HG03064 (cell line): ENCODE results near the gene MYO7B.
A peak's percentile ranks its signal among the peaks of the same experiment; 100 is the strongest.

ENCODE experiments used
- ATAC-seq: cut with Tn5 transposase; IDR thresholded peaks from one replicate; pipeline ENCODE4 v1.9.1; 2021; ENCODE audit warnings: low read depth; ENCODE audit not compliant: unreplicated experiment

The MYO7B gene

DNA sequence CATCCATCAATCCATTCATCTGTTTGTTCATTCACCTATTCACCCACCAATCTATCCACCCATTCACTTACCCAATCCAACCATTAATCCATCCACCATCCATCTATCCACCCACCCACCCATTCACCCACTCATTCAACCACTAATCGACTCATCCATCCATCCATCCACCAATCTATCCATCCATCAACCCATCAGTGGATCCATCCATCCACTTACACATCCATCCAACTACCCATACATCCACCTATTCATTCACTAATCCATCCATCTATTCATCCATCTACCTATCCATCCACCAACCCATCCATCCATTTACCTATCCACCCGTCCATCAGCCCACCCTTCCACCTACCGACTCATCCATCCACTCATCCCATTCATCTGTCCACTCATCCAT lies 11.3 kb downstream of the MYO7B start:
- ATAC-seq, result no peak

DNA sequence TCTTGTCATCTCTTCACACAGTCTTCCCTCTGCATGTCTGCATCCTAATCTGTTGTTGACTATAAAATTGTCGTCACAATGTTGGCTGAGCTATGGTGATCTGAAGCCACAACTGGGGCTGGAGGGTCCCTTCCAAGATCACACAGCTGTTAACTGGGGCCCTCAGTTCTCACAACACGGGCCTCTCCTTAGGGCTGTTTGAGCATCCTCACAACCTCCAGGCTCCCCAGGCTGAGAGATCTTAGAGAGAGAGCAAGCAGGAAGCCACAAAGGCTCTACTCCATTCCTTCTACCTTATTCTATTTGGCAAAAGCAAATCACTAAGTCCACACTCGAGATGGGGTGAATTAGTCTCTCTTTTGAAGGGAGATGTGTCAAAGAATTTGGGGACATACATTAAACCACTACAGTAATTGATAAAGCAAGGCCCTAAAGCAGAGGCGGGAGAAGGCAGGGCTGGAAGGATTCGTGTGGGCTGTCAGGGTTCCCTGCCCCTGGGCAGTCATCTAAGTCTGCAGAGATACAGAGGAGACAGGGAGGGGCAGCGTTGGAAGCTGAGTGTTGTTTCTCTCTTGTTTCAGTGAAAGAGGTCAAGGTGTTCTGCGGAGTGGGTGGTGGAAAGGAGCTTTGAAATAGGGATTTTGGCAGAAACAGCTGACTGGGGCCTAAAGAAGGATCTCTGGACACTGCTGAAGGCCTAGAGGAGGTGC lies 15.9 kb downstream of the MYO7B start:
- ATAC-seq, result no peak

DNA sequence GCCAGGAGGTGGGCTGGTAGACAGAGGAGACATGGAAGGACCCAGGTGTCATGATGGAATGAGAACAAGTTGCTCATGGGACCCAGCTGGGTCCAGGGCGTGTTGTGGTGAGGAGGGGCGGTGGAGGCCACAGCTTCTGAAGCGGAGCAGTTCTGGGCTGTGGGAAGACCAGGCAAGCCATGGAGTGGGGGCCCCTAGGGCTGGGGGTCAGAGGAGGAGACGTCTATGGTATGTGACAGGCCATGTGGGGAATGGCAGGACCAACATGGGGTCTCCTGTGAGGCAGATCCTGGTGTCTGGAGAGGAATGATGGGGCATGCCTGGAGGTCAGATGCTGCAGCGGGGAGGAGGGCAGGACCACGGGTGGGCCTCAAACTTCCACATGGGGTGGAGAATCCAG lies 16.9 kb downstream of the MYO7B start:
- no peak for ATAC-seq

DNA sequence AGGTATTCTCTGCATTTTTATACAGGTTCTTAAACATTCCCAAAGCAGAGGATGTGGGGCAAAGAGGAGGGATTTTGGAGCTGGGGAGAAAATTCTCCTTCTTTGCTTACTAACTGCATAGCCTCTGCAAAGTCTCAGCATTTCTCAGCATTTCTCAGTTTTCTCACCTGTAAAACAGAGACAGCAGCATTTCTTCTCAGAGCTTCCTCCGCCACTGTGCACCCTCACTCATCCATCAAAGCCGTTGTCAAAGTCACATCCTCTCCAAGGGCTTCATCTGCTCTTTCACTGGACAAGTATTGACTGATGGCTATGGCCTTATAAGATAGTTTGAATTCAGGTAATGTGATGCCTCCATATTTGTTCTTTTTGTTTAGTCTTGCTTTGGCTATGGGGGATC lies 17.4 kb downstream of the MYO7B start:
- ATAC-seq, result no peak

DNA sequence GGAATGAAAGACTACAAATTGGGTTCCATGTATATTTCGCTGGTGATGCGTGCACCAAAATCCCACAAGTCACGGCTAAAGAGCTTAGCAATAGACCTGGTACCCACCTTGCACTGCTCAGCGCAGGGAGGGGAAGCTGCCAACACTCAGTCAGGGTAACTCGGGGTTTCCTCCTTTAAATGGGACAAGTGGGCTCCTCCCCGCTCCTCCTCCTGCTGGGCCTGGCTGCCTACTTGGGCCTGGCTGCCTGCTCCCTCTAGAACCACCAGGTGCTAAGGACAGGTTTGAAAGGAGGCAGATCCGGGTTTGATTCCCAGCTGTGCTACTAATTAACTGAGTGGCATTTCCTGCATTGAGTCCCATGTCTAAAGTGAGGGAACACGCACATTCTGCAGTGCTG lies 23.4 kb downstream of the MYO7B start:
- ATAC-seq, result no peak

DNA sequence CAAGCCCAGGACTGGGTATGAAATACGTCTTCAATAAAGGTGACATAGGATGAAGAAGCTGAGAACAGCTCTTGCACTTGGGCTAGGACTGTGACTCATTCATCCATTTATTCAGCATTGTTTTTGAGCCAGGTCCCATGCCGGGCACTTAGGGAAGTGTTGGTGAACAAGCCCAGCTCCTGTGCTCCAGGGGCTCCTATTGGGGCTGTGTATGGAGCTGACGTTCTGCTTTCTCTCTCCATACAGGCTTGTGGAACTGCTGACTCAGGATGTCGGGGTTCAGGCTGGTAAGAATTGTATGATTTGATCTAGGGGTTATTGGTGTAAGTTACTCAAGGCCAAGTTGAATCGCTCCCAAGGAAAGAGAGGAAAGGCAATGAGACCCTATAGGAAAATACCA lies 24.0 kb downstream of the MYO7B start:
- no peak for ATAC-seq

DNA sequence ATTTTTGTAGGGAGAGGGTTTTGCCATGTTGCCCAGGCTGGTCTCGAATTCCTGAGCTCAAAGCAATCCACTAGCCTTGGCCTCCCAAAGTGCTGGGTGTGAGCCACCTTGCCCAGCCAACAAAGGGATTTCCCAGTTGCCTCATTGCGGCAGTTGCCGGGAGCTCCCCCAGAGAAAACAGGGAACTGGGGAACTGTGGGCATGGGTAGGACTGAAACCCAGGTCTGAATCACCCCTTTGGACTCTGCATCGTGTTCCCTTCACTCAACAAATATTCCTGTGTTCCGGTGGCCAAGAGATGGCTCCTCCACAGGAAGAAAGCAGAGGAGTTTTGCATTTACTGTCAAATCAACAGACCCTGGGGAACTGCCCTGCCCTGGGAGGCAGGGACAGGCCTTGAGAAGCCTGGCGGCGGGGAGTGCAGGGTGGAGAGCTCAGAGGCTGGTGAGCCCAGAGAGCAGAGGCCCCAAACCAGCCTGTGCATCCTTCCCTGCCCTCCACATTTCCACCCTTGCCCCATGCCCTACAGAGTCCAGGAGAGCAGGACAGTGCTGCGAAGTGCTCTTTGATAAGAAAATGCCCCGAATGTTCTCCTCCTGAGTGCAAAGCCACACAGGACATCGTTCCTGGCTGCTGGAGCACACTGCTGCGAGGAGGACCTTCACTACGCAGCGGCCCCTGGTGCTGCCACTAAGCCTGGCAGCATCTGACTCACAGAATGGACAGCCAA lies 24.9 kb downstream of the MYO7B start:
- ATAC-seq, result no peak

DNA sequence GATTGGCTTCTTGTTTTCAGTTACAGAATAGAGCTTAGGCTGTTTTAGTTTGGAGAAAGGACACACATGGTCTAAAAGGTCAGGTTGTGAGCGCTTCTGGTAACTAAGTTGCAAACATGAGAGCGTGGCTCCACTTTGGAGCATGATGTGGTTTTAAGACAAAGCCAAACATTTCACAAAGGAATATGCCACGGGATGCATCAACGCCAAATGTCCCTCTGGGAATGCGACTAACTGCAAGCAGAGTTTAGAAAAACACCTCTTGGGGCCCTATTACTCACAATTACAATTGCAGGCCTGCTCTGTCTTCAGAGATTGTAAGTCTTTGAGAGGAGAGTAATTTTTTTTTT lies 25.4 kb downstream of the MYO7B start:
- ATAC-seq, result no peak

DNA sequence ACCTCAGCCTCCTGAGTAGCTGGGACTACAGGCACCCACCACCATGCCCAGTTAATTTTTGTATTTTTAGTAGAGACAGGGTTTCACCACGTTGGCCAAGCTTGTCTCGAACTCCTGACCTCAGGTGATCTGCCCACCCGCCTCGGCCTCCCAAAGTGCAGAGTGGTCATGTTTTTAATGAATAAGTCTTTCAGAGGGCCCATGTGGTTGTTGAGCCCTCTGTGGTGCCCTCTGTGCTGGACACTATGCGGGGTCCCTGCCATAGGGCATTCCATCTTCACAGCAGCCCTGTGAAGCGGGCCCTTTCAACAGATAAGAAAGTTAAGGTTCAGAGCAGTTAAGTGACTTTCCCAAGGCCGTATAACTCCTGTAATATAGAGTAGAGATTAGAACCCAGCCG lies 25.9 kb downstream of the MYO7B start:
- no peak for ATAC-seq

DNA sequence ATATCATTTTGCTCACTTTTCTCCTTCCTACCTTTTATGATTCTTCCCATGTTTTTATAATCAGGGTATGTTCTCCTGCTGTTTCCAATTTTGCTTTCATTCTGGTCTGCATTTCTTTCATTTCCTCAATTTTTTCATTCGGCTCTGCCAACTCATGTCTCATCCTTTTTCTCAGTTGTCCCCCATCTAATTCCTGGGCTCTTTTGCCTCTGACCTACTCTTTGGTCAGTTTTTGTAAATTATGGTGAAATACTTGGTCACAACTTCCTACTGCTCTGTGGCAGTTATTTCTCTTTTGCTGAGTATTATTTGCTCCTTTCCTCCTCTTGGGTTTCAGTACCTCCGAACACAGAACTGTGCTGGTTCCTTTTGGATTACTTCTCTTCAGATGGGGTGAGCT lies 27.5 kb downstream of the MYO7B start:
- ATAC-seq, result no peak

DNA sequence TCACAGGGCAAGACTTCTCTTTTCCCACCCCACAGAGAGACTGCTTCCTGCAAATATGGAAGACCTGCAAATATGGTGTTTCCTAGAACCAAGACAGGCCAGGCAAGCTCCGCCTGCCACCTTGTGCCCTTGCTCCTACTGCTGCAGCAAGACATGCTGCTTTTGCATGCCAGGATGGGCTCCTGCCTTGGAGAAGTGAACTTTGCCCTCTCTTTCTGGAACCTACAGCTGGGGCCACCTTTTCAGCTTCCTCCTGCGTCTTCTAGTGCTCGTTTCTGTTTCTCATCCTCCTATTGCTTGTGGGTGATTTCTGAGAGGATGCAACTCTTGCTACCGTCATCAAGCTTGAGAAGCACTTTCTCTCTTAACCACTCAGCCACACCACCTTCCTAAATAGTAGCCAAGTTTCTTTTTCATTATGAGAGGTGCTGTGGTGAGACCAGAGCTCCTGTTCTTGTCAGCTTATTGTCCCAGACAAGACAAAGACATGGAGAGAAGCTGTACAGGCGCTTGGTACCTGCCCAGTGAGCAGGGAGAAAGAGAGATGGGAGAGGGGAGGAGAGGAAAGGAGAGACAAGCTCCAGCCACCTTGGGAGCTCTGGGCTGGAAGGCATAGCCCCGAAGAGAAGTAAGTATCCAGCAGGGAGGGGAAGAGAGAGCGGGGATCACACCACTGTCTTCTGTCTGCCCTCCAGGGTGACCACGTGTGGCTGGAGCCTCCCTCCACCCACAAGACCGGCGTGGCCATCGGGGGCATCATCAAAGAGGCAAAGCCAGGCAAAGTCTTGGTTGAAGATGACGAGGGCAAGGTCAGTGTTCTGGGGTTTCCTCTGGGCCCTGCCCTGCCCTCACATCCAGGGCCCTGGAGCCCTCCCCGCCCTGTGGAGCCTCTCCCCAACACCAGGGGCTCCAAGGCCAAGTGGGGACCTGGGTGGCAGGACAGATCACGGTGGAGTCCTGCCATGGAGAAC lies 28.3 kb downstream of the MYO7B start:
- ATAC-seq, result peak; percentile 93

DNA sequence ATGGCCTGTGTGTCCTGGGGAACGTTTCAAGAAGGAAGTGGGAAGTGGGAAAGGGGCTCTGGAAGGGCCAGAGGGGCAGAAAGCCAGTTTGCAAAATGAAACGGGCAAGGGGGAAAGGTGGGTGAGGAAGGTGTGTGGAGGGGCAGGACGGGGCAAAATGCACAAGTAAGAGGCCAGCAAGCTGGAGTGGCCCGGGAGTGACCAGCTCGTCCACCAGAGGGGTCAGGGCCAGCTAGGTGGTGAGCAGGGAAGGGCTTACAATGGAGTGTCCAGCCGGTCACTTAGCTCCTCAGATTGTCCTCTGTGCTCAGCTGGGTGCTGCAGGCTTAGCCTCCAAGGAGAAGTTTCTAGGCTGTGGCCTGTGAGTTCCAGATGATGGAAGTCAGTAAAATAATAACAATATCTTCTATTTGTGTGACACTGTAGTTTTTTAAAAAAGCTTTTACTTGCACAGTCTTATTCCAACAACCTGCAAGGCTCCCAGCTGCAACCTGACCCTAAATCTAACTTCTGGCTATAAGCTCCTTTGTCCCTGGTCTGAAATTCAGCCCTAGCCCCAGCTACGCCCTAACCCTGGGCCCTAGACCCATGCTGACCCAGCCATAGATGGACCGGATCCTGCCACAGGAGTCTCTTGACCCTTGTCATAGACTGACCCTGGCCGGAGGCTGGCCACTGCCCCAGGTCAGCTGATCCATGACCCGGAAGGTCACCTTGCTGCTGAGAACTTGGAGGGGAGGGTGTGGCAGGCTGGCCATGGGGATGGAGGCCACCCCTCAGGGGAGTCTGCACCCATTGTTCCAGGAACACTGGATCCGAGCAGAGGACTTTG lies 29.2 kb downstream of the MYO7B start:
- no peak for ATAC-seq

DNA sequence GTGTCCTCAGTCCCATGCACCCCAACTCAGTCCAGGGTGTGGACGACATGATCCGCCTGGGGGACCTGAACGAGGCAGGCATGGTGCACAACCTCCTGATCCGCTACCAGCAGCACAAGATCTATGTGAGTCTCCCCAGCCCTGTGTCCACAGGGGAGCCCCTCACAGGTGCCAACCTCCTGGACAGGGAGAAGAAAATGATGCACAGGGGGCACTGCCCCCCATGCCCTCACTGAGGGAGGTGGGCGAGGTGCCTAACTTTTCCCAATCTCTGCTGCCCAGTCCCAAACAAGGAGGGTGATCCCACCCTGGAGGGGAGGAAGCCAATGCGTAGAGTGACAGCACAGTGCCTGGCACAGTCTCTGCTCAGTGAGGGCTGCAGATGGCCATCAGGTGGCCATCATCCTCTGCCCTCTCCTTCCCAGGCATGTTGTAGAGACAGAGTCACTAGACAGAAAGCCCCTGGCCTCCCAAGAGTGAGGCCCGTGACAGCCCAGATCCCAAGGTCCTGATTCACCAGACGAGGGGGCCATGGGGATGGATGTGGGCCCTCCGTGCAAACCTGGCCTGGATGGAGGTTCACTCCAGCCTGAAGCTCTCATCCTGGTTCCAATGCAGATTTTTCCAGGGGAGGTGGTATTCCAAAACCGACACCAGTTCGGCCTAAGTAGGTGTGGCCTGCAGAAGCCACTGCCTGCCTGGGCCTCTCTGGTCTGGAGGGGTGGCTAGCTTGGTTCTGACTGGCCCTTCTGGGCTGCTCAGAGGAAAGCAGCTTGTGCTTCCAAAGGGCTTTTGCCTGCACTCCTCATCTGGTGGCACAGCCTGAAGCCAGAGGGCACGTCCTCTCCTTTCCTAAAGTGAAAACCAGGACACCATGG lies 30.0 kb downstream of the MYO7B start:
- no peak for ATAC-seq

DNA sequence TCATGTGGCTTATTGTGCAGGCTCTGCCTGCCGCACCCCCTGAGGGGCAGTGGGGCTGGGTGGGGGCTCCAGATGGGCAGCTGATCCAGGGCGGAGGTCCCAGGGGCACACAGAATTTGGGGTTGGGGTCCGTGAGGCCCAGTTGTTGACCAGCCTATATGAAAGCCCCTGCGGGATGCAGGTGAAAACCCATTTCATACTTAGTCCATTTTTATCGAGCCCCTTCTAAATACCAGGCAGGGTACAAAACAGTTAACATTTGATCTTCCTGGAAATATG lies 30.6 kb downstream of the MYO7B start:
- ATAC-seq, result no peak

DNA sequence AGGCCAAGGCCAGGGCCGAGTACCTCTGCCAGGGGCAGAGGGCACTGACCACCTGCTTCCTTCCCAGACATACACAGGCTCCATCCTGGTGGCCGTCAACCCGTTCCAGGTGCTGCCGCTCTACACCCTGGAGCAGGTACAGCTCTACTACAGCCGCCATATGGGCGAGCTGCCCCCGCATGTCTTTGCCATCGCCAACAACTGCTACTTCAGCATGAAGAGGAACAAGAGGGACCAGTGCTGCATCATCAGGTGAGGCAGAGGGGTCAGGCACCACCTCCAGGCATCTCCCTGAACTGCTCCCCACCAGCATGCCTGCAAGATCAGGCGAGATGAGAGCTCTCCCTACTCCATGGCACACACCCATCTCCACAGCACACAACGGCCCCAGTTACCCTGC lies 31.1 kb downstream of the MYO7B start:
- ATAC-seq, result no peak

DNA sequence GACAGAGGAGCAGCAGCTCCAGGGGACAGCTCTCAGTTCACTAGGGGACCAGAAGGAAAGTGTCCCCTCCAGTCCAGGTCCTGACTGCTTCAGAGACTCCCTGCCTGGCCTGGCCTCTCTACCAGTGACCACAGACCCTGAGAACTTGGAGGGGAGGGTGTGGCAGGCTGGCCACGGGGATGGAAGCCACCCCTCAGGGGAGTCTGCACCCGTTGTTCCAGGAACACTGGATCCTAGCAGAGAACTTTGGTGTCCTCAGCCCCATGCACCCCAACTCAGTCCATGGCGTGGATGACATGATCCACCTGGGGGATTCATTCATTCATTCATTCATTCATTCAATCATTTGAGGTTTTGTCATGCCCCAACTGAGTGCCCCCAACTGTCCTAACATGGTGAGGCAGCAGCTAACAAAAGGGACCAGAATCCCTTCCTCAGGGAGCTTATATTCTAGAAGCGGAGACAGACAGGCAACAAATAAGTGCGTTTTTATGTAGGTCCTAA lies 31.9 kb downstream of the MYO7B start:
- ATAC-seq, result no peak

DNA sequence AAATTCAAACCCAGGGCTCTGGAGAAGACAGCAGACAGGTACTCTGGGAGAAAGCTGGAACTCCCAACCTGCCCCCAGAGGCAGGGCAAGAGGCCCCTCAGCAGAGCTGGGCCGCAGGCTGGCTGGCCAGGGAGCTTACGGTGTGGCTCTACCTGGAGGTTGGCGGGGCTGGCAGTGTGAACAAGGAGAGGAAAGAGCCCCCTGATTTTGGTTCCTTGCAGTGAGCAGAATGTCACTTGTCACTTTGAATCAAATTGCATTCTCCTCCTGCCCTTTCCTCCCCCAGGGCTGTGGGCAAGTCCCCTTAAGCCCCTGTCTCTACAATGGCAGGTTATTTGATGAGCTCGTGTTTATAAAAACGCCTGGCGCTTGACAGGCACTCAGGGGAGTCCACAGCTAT lies 32.6 kb downstream of the MYO7B start:
- no peak for ATAC-seq

DNA sequence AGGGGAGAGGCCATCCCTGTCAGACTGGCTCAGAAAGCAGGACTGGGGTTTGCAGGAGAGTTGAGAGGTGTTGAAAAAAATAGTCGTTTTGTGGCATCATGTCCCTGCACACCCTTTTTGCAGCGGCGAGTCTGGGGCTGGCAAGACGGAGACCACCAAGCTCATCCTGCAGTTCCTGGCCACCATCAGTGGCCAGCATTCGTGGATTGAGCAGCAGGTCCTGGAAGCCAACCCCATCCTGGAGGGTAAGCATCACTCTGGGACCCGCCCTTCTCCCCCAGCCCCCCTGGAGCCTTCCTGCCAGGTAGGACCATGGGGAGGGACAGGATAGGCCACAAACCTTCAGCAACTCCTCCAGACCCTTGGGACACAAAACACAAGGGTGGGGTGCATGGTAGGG lies 34.2 kb downstream of the MYO7B start:
- ATAC-seq, result no peak
